ENCODE measurements around the gene OR2A7.
"Not testable (repeated sequence)": the region's sequence is repeated elsewhere in the genome, so short reads cannot be mapped to it uniquely, and the experiment has no call there.

Gene OR2A7

GRCh38 chr7:144264692-144265091, at the start of gene OR2A7:
OR2A7 (minus strand) TSS chr7:144264792; CDS start chr7:144259628, 5,164 bp downstream.
- DNase-seq (ENCODE audit: low read depth, low spot score) = not testable (repeated sequence)

GRCh38 chr7:144311872-144312469, 47.4 kb upstream of the OR2A7 start, which contains the start of gene OR2A1:
OR2A1 (plus strand) TSS chr7:144312419; CDS start chr7:144318125, 5,706 bp downstream.
- not testable (repeated sequence) for DNase-seq (ENCODE audit: low read depth, low spot score)

- not testable (repeated sequence) for DNase-seq (ENCODE audit: low read depth, low spot score)
These were observed 46.6 kb upstream of the OR2A7 start for GRCh38 chr7:144311218-144311617.

GRCh38 chr7:144309702-144310101, 45.1 kb upstream of the OR2A7 start:
- not testable (repeated sequence) for DNase-seq (ENCODE audit: low read depth, low spot score)

- DNase-seq (ENCODE audit: low read depth, low spot score) = not testable (repeated sequence)
These were observed 40.6 kb upstream of the OR2A7 start for GRCh38 chr7:144305156-144305555.

GRCh38 chr7:144303607-144304006, 39.0 kb upstream of the OR2A7 start:
- DNase-seq (ENCODE audit: low read depth, low spot score) = not testable (repeated sequence)

GRCh38 chr7:144302578-144303303, 38.1 kb upstream of the OR2A7 start:
- not testable (repeated sequence) for DNase-seq (ENCODE audit: low read depth, low spot score)

GRCh38 chr7:144293794-144294499, 29.4 kb upstream of the OR2A7 start:
- DNase-seq (ENCODE audit: low read depth, low spot score) = not testable (repeated sequence)

- not testable (repeated sequence) for DNase-seq (ENCODE audit: low read depth, low spot score)
These were observed 28.0 kb upstream of the OR2A7 start for GRCh38 chr7:144292384-144293161.

- DNase-seq (ENCODE audit: low read depth, low spot score) = not testable (repeated sequence)
These were observed 27.0 kb upstream of the OR2A7 start for GRCh38 chr7:144291607-144292006.

- DNase-seq (ENCODE audit: low read depth, low spot score) = not testable (repeated sequence)
These were observed 22.7 kb upstream of the OR2A7 start for GRCh38 chr7:144287171-144287784.

- not testable (repeated sequence) for DNase-seq (ENCODE audit: low read depth, low spot score)
These were observed 19.1 kb upstream of the OR2A7 start for GRCh38 chr7:144283716-144284115.

GRCh38 chr7:144282490-144282889, 17.9 kb upstream of the OR2A7 start:
- DNase-seq (ENCODE audit: low read depth, low spot score) = not testable (repeated sequence)

GRCh38 chr7:144281981-144282380, 17.4 kb upstream of the OR2A7 start:
- DNase-seq (ENCODE audit: low read depth, low spot score) = not testable (repeated sequence)

- DNase-seq (ENCODE audit: low read depth, low spot score) = not testable (repeated sequence)
These were observed 15.4 kb upstream of the OR2A7 start for GRCh38 chr7:144280010-144280409.

GRCh38 chr7:144275281-144275680, 10.7 kb upstream of the OR2A7 start:
- DNase-seq (ENCODE audit: low read depth, low spot score) = not testable (repeated sequence)

- DNase-seq (ENCODE audit: low read depth, low spot score) = not testable (repeated sequence)
These were observed 4.6 kb upstream of the OR2A7 start, which contains the start of gene CTAGE8 for GRCh38 chr7:144269188-144269587. CTAGE8 (minus strand) TSS chr7:144269288; CDS start chr7:144269250, 38 bp downstream.

- not testable (repeated sequence) for DNase-seq (ENCODE audit: low read depth, low spot score)
These were observed 2.5 kb downstream of the OR2A7 start for GRCh38 chr7:144262128-144262527.

- not testable (repeated sequence) for DNase-seq (ENCODE audit: low read depth, low spot score)
These were observed 5.5 kb downstream of the OR2A7 start for GRCh38 chr7:144259067-144259466.

GRCh38 chr7:144256112-144256511, 8.5 kb downstream of the OR2A7 start:
- DNase-seq (ENCODE audit: low read depth, low spot score) = no peak

GRCh38 chr7:144255471-144255897, 9.1 kb downstream of the OR2A7 start:
- DNase-seq (ENCODE audit: low read depth, low spot score) = no peak
